GM12878 (cell line): ENCODE data around the gene ABCB8. TPM values are rescaled to one million over a fixed set of nuclear protein-coding genes. Genes with fewer than 3 reads are reported as not detected.

Experiments used
- BCL3 ChIP-seq: IDR thresholded peaks from 2 replicates; pipeline ENCODE4 v1.6.1; 2011; ENCODE audit warnings: borderline replicate concordance, low read depth, mild to moderate bottlenecking, moderate library complexity, low read length; ENCODE audit not compliant: insufficient read depth, poor library complexity, severe bottlenecking
- CBX5 ChIP-seq: sonication (generic); IDR thresholded peaks from 2 replicates; pipeline ENCODE4 v1.6.1; 2016; ENCODE audit warnings: low read depth, moderate library complexity, mild to moderate bottlenecking, inconsistent platforms
- E2F4 ChIP-seq: IDR thresholded peaks from 2 replicates; pipeline ENCODE4 v1.6.1; 2012; ENCODE audit warnings: low read depth, low read length, improper control_type of control experiment
- E4F1 ChIP-seq: fragments of 450-650 bp; IDR thresholded peaks from 2 replicates; pipeline ENCODE4 v1.6.1; 2018; ENCODE audit warnings: borderline replicate concordance, mild to moderate bottlenecking; ENCODE audit not compliant: partially characterized antibody
- EP300 ChIP-seq, 2 experiments: fragments of 150-350 bp in 1 of 2; IDR thresholded peaks; 2 replicates each; pipeline ENCODE4 v1.6.1; 2011 to 2012; ENCODE audit warnings: low read depth in 2 of 2, low read length in 2 of 2, borderline replicate concordance in 1 of 2, improper control_type of control experiment in 1 of 2, inconsistent platforms in 1 of 2; ENCODE audit not compliant: control insufficient read depth in 1 of 2
- HDGF ChIP-seq: fragments of 450-650 bp; IDR thresholded peaks from 2 replicates; pipeline ENCODE4 v1.6.1; 2016; ENCODE audit warnings: antibody characterized with exemption
- KAT2A ChIP-seq: conservative IDR thresholded peaks from 2 replicates; pipeline ENCODE4 v1.6.1; 2011; ENCODE audit warnings: low read depth, low read length; ENCODE audit not compliant: control insufficient read depth
- NR2C1 ChIP-seq: fragments of 450-650 bp; IDR thresholded peaks from 2 replicates; pipeline ENCODE4 v1.6.1; 2017; ENCODE audit warnings: antibody characterized with exemption, mild to moderate bottlenecking, moderate library complexity
- RAD21 ChIP-seq: IDR thresholded peaks from 2 replicates; pipeline ENCODE4 v1.6.1; 2011; ENCODE audit warnings: mild to moderate bottlenecking, low read depth, low read length, moderate library complexity; ENCODE audit not compliant: insufficient read depth
- RELB ChIP-seq: fragments of 450-650 bp; IDR thresholded peaks from 2 replicates; pipeline ENCODE4 v1.6.1; 2017; ENCODE audit warnings: low read depth, mild to moderate bottlenecking, moderate library complexity
- REST ChIP-seq: IDR thresholded peaks from 2 replicates; pipeline ENCODE4 v1.6.1; 2012; ENCODE audit warnings: mild to moderate bottlenecking, low read depth, low read length
- SKIL ChIP-seq: fragments of 450-650 bp; IDR thresholded peaks from 2 replicates; pipeline ENCODE4 v1.6.1; 2017; ENCODE audit warnings: mild to moderate bottlenecking, low read depth, inconsistent platforms; ENCODE audit not compliant: poor library complexity, severe bottlenecking
- SREBF2 ChIP-seq: IDR thresholded peaks from 2 replicates; pipeline ENCODE4 v1.6.1; 2012; ENCODE audit warnings: mild to moderate bottlenecking, low read length
- TBL1XR1 ChIP-seq: IDR thresholded peaks from 2 replicates; pipeline ENCODE4 v1.6.1; 2012; ENCODE audit warnings: low read depth, low read length, improper control_type of control experiment
- polyA plus RNA-seq, 11 experiments: library from polyadenylated mRNA; depleted of rRNA in 4 of 11; unstranded in 6 of 11; stranded (reverse) in 5 of 11; fragments of >200 nt; fragmentation: Nextera tagmentation in 4 of 11; fragmentation: Illumina TruSeq in 1 of 11; extraction: Ambion mirVana in 4 of 11; extraction: Trizol in 1 of 11; gene quantifications; 1 replicate in 1 of 11; 2 replicates in 10 of 11; pipeline versions ENCODE4 v1.2.1 to v1.2.3, GENCODE V29; 2011 to 2016; ENCODE audit warnings: inconsistent platforms in 2 of 11, missing spikeins in 2 of 11, low read depth in 1 of 11
- total RNA-seq, 4 experiments: library from RNA; depleted of rRNA in 3 of 4; stranded (reverse); fragments of >200 nt in 3 of 4; fragmentation: Illumina TruSeq in 1 of 4; extraction: Trizol in 1 of 4; gene quantifications; 2 replicates each; pipeline versions ENCODE4 v1.2.1 to v1.2.3, GENCODE V29; 2013 to 2021

Gene ABCB8
- total and polyA plus RNA-seq, 10 of the 15 experiments (the other 5 are each of a cell fraction or from before 2014, with no cell fraction given), result 0.77 to 34.8 (median 18.9) TPM

GRCh38 chr7:151028131-151028947, at the start of gene ABCB8 (continued):
- TF ChIP-seq REST (no peak), E4F1 (peak; percentile 81), SREBF2 (0 out of 2 replicates have a peak, but pooled peaks have one; percentile 3), RAD21 (0 out of 2 replicates have a peak, but pooled peaks have one; percentile 34), CBX5 (0 out of 2 replicates have a peak, but pooled peaks have one; percentile 47), TBL1XR1 (no peak), HDGF (no peak), E2F4 (peak; percentile 60; the same call in 1 of the 2 replicates), SKIL (peak; percentile 65), NR2C1 (peak; percentile 57), EP300 (IDR thresholded peaks at IDR 0.05; ENCODE audit: borderline replicate concordance in 1 of 2, control insufficient read depth in 1 of 2, low read depth in 2 of 2, low read length in 2 of 2) (no peak), KAT2A (no peak), RELB (peak; percentile 97), BCL3 (no peak)
